Left lung (tissue), 10 donors: Measurements from ENCODE around the gene MMP3. TPM values are rescaled to one million over a fixed set of nuclear protein-coding genes. Genes with fewer than 3 reads are reported as not detected.
A peak's percentile ranks its signal among the peaks of the same experiment; 100 is the strongest.

Source experiments
- ATAC-seq: fragments of 200-7000 bp; cut with Tn5 transposase; one replicate; pipeline ENCODE4 v1.9.1; 2020; ENCODE audit warnings: moderate library complexity
- DNase-seq, 4 donors: peaks; one replicate each; pipeline ENCODE4 v3.0.0-alpha.2; 2013 to 2020
- H3K27ac ChIP-seq, 2 donors: fragments of 200-600 bp; sonication (generic) in 1 of 2; one replicate each; pipeline versions ENCODE4 v1.5.0 to v1.8.0; 2020 to 2021
- H3K27me3 ChIP-seq, 2 donors: fragments of 200-600 bp; sonication (generic) in 1 of 2; one replicate each; pipeline versions ENCODE4 v1.5.0 to v1.8.0; 2020 to 2021
- H3K36me3 ChIP-seq, 2 donors: fragments of 200-600 bp; sonication (generic) in 1 of 2; one replicate each; pipeline versions ENCODE4 v1.5.0 to v1.8.0; 2020 to 2021
- H3K4me1 ChIP-seq, 2 donors: fragments of 200-600 bp; one replicate each; pipeline ENCODE4 v1.8.0; 2021
- H3K4me3 ChIP-seq, 2 donors: fragments of 200-600 bp; sonication (generic) in 1 of 2; one replicate each; pipeline versions ENCODE4 v1.5.0 to v1.8.0; 2020 to 2021; ENCODE audit warnings: mild to moderate bottlenecking in 1 of 2
- H3K9me3 ChIP-seq, 2 donors: fragments of 200-600 bp; sonication (generic) in 1 of 2; one replicate each; pipeline versions ENCODE4 v1.5.0 to v1.8.0; 2020 to 2021
- intact Hi-C, 2 donors: fragments of 100-400 bp; cut with DNase I; formaldehyde crosslinking; loops; one replicate each; pipeline versions ENCODE4 v1.11.2 to v1.14.2; 2022
- polyA plus RNA-seq, 6 donors: library from polyadenylated mRNA; unstranded; fragments of 120-200 nt; gene quantifications; one replicate each; pipeline ENCODE4 v1.2.1, GENCODE V29; 2013; ENCODE audit not compliant: insufficient read length in 6 of 6
- total RNA-seq, 2 donors: library from RNA; stranded (reverse); fragmentation: NEBNext Ultra II Directional; extraction: Animal tissue kit (Norgen Biotek cat#: 25700); gene quantifications; one replicate each; pipeline ENCODE4 v1.2.1, GENCODE V29; 2021
- TF ChIP-seq, protein P1 (sequence below), 2 donors: fragments of 200-600 bp; sonication (generic) in 1 of 2; IDR thresholded peaks; one replicate each; pipeline versions ENCODE4 v1.5.0 to v1.8.0; 2021; ENCODE audit warnings: antibody characterized with exemption in 2 of 2
- donor health status: DM: no; HTN: yes; CAD: no.
- donor health status: DM: no; HTN: no; CAD: no.

The MMP3 gene
- total and polyA plus RNA-seq, 8 donors = 1.5 TPM; not detected in 7

DNA sequence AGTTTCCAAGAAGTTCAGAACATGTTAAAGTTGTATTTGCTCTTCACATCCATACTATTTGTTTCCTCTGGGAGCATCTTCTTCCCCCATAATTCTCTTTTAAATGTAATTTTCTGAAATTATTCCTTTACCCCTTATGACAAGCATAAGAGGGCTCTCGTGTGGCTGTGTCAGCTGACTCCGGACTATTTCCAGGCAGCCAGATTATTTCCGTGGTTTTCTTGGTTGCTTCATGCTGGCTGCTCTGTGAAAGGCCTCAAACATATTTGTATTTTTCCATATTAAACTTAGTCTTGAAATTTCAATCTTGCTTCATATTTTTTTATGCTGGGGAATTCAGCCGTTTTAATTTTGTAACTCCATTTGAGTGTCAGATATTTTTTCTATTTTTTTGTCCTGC is 42.6 kb downstream of the MMP3 start:
- no peaks in the 10 kb centered on the region for H3K36me3 ChIP-seq
- TF ChIP-seq, protein P1, sequence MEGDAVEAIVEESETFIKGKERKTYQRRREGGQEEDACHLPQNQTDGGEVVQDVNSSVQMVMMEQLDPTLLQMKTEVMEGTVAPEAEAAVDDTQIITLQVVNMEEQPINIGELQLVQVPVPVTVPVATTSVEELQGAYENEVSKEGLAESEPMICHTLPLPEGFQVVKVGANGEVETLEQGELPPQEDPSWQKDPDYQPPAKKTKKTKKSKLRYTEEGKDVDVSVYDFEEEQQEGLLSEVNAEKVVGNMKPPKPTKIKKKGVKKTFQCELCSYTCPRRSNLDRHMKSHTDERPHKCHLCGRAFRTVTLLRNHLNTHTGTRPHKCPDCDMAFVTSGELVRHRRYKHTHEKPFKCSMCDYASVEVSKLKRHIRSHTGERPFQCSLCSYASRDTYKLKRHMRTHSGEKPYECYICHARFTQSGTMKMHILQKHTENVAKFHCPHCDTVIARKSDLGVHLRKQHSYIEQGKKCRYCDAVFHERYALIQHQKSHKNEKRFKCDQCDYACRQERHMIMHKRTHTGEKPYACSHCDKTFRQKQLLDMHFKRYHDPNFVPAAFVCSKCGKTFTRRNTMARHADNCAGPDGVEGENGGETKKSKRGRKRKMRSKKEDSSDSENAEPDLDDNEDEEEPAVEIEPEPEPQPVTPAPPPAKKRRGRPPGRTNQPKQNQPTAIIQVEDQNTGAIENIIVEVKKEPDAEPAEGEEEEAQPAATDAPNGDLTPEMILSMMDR (IDR thresholded peaks at IDR 0.05) = no peak
- no peak overlapping the region for H3K4me3 ChIP-seq
- H3K27me3 ChIP-seq = no peaks in the 10 kb centered on the region
- ATAC-seq (no peak), DNase-seq (no peak)
- intact Hi-C loops = no loop called here
- H3K27ac ChIP-seq = no peak overlapping the region
- H3K4me1 ChIP-seq = no peaks in the 10 kb centered on the region
- H3K9me3 ChIP-seq = no peaks in the 10 kb centered on the region

- no peaks in the 10 kb centered on the region for H3K27me3 ChIP-seq
- no peak overlapping the region for H3K27ac ChIP-seq
- no peaks in the 10 kb centered on the region for H3K4me1 ChIP-seq
- intact Hi-C loops = no loop called here
- H3K36me3 ChIP-seq = no peaks in the 10 kb centered on the region
- H3K9me3 ChIP-seq = no peaks in the 10 kb centered on the region
- ATAC-seq (no peak), DNase-seq (peak in 1 of 4 donors; percentile 7)
- no peak overlapping the region for H3K4me3 ChIP-seq
- TF ChIP-seq, protein P1 (IDR thresholded peaks at IDR 0.05) = no peak
Measured at GRCh38 chr11:102799681-102800340, 43.6 kb downstream of the MMP3 start.

DNA sequence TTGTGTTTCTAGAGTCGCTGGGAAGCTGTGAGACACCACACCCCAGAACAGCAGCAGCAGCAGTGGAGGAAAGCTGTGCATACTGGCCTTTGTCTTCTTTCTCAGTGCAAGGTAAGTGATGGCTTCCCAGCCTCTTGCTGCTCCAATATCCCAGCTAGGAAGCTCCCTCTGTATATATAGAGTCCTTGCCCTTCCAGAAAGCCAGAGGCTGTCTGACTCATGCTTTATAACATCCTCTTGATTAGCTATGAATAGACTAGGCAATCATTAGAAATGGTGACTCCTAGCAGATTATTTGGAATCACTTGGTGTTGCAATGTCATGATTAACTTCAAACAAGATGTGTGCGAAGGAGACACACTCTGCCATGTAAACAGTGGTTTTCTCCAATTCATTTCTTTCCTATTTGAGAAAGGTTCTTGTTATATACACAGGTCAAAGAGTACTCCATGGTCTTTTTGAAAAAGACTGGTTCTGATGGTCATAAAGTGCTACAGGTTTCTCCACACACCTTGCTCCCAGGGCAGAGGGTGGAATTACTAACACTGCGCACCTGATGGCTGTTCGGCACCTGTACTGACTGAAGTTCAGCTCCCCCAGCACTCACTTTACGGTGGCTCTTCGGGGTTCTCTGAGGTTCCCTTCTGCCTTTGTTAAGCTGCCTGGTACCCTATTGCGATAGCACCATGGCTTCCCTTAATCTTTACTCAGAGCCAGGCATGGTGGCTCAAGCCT is 45.2 kb downstream of the MMP3 start, which contains the start of gene MMP1:
MMP1 (minus strand) TSS at position 149 of the 735 bp plus-strand sequence; CDS start at position 81, 68 bp downstream.
- peak; percentile 25 for ATAC-seq
- H3K36me3 ChIP-seq = no peaks in the 10 kb centered on the region
- no peaks in the 10 kb centered on the region for H3K9me3 ChIP-seq
- no peaks in the 10 kb centered on the region for H3K27me3 ChIP-seq
- no peak within 1 kb of the TSS for H3K4me3 ChIP-seq
- TF ChIP-seq, protein P1 (IDR thresholded peaks at IDR 0.05) = no peak
- intact Hi-C loops = no loop called here
- no peak within 1 kb of the TSS for H3K27ac ChIP-seq
- H3K4me1 ChIP-seq = no peaks in the 10 kb centered on the region
- no peak for DNase-seq

- no peaks in the 10 kb centered on the region for H3K4me1 ChIP-seq
- H3K36me3 ChIP-seq = no peaks in the 10 kb centered on the region
- H3K4me3 ChIP-seq = no peak overlapping the region
- ATAC-seq (peak; percentile 14), DNase-seq (no peak)
- no peak overlapping the region for H3K27ac ChIP-seq
- H3K9me3 ChIP-seq = no peaks in the 10 kb centered on the region
- no peaks in the 10 kb centered on the region for H3K27me3 ChIP-seq
- TF ChIP-seq, protein P1 (IDR thresholded peaks at IDR 0.05) = peak in 1 of 2 donors; percentile 26
- intact Hi-C loops = no loop called here
Measured at GRCh38 chr11:102794382-102794781, 49.0 kb downstream of the MMP3 start.

DNA sequence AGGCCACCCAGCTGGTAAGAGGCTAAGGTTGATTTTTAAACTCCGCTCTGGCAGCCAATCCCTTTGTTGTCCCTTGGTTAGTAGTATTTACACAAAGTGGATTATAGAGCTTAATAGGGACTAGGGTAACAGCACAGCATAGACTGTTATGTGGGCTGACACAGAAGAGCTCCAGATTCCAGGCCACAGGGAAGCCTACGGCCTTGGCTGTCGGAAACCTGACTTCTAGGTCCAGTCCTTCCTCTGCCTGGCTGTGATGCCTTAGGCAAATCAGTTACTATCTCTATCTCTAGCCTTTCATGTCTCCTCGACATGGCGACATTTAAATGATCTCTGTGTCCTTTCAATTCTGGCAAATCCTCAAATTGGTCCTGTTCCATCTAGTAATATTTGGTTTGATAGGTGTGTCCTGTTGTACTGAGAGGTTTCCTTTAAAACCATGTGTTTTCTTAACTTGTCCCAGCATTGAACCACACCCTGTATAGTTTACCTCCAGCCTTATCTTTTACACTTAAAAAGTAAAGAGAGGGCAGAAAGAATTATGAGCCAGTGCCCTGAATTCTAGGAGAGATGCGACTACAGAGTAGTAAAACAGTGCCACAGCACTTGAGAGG is 49.6 kb downstream of the MMP3 start:
- Histone ChIP-seq H3K36me3 (no peaks in the 10 kb centered on the region), H3K27me3 (no peaks in the 10 kb centered on the region), H3K4me3 (no peak overlapping the region), H3K4me1 (no peaks in the 10 kb centered on the region), H3K9me3 (no peaks in the 10 kb centered on the region), H3K27ac (no peak overlapping the region)
- TF ChIP-seq, protein P1 (IDR thresholded peaks at IDR 0.05) = no peak
- intact Hi-C loops = no loop called here
- ATAC-seq (no peak), DNase-seq (no peak)
